Suprapubic skin (tissue), 4 donors: ENCODE measurements around the gene CLEC2D.

Experiments
- POLR2A ChIP-seq, 2 donors: fragments of 450-650 bp; IDR thresholded peaks; one replicate each; pipeline ENCODE4 v1.6.1; 2017; ENCODE audit warnings: antibody characterized with exemption in 2 of 2, mild to moderate bottlenecking in 2 of 2, moderate library complexity in 2 of 2
- POLR2AphosphoS5 ChIP-seq, 3 donors: sonication (generic); formaldehyde crosslinking; IDR thresholded peaks; one replicate each; pipeline ENCODE4 v1.6.1; 2017; ENCODE audit warnings: antibody characterized with exemption in 3 of 3
- TF ChIP-seq, protein P1 (sequence below), 2 donors: fragments of 200-600 bp in 1 of 2; fragments of 450-650 bp in 1 of 2; sonication (generic) in 1 of 2; IDR thresholded peaks; one replicate each; pipeline ENCODE4 v1.5.1; 2016 to 2019; ENCODE audit warnings: antibody characterized with exemption in 2 of 2, mild to moderate bottlenecking in 1 of 2, moderate library complexity in 1 of 2

DNA sequence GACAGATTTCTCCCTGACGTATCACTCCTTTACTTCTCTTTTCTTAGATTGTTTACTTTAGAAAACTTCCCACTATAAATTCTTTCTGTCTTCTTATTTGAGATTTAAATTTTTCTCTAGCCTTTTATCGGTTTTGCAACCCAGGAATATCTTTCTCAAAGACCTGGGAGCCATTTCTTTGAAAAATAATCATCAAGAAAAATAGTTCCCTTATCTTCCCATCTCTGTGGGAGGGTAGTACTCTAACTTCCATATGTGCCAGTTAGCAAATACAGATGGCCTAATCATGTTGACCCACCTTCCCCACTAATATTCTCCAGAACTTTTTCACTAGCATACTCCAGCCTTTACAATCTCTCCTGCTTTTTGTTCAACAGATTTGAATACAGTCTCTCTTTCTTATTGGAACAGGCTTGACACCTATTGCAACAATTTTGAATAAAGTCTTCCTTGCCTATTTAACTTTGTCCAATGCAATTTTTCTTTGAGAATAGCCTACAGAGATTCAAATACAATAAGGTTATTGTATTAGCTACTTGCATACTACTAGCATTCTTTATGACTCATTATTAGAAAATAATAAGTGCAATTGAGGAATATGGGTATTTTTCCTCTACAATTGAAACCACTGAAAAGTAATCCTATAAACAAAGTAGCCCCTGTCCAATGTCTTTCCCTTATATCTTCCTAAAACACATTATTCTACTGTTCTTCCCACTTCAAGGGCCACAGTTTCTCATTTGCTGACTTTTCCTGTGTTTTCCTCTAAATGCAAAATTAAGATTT lies 34.4 kb upstream of the CLEC2D start:
- TF ChIP-seq, protein P1, sequence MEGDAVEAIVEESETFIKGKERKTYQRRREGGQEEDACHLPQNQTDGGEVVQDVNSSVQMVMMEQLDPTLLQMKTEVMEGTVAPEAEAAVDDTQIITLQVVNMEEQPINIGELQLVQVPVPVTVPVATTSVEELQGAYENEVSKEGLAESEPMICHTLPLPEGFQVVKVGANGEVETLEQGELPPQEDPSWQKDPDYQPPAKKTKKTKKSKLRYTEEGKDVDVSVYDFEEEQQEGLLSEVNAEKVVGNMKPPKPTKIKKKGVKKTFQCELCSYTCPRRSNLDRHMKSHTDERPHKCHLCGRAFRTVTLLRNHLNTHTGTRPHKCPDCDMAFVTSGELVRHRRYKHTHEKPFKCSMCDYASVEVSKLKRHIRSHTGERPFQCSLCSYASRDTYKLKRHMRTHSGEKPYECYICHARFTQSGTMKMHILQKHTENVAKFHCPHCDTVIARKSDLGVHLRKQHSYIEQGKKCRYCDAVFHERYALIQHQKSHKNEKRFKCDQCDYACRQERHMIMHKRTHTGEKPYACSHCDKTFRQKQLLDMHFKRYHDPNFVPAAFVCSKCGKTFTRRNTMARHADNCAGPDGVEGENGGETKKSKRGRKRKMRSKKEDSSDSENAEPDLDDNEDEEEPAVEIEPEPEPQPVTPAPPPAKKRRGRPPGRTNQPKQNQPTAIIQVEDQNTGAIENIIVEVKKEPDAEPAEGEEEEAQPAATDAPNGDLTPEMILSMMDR (IDR thresholded peaks at IDR 0.05), result no peak
- TF ChIP-seq POLR2AphosphoS5 (IDR thresholded peaks at IDR 0.05) (no peak), POLR2A (IDR thresholded peaks at IDR 0.05) (no peak)
